ENCODE results near the gene MOB3B.

Gene MOB3B

GRCh38 chr9:27556470-27556869 lies 26.9 kb upstream of the MOB3B start:
- no peak for ATAC-seq
- TF ChIP-seq ESRRG (CRISPR knock-in tag; IDR thresholded peaks at IDR 0.05): no peak
- TF ChIP-seq PPARA (CRISPR knock-in tag; IDR thresholded peaks at IDR 0.05; ENCODE audit: borderline replicate concordance): no peak
- no peak for TF ChIP-seq ZFP30 (CRISPR knock-in tag; IDR thresholded peaks at IDR 0.05)
- TF ChIP-seq RARB (CRISPR knock-in tag; IDR thresholded peaks at IDR 0.05): no peak
- TF ChIP-seq TOX (CRISPR knock-in tag; IDR thresholded peaks at IDR 0.05; ENCODE audit: borderline replicate concordance): no peak
- TF ChIP-seq POU6F1 (CRISPR knock-in tag; IDR thresholded peaks at IDR 0.05; ENCODE audit: borderline replicate concordance, low read depth): no peak
- no peak for TF ChIP-seq PATZ1 (CRISPR knock-in tag; IDR thresholded peaks at IDR 0.05; ENCODE audit: borderline replicate concordance)
- no peak for TF ChIP-seq ZNF70 (CRISPR knock-in tag; IDR thresholded peaks at IDR 0.05)
- TF ChIP-seq CREB5 (CRISPR knock-in tag; IDR thresholded peaks at IDR 0.05; ENCODE audit: low read depth): no peak
- no peak for TF ChIP-seq SNAI2 (CRISPR knock-in tag; IDR thresholded peaks at IDR 0.05)
- TF ChIP-seq ZC3H10 (CRISPR knock-in tag; IDR thresholded peaks at IDR 0.05): no peak
- no peak for TF ChIP-seq ZNF8 (CRISPR knock-in tag; IDR thresholded peaks at IDR 0.05)

DNA sequence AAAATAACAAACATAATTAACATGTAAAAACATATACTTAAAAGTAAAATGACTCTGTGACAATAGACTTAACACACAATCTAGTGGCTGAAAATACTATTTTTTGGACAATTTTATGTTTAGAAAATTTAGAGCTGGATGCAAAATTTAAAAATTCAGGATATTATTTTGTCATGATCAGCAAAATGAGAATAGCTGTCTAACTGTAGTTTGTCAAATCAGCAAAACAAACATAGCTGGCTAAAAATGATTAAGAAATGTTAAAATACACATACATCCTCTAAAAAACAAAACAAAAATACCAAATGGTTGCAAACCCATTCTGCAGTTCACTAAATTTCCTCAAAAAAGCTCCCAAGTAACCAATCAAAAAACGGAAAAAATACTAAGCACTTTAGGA lies 25.1 kb upstream of the MOB3B start:
- no peak for ATAC-seq

GRCh38 chr9:27549196-27549755 lies 19.7 kb upstream of the MOB3B start:
- ATAC-seq: peak; percentile 82
- TF ChIP-seq BACH2 (CRISPR knock-in tag; IDR thresholded peaks at IDR 0.05; ENCODE audit: borderline replicate concordance): no peak
- TF ChIP-seq ZFP3 (CRISPR knock-in tag; IDR thresholded peaks at IDR 0.05): no peak
- TF ChIP-seq ZNF70 (CRISPR knock-in tag; IDR thresholded peaks at IDR 0.05): no peak
- no peak for TF ChIP-seq ZNF565 (CRISPR knock-in tag; conservative IDR thresholded peaks at IDR 0.05; ENCODE audit: low read depth)
- no peak for TF ChIP-seq SNAI2 (CRISPR knock-in tag; IDR thresholded peaks at IDR 0.05)
- no peak for TF ChIP-seq ZNF8 (CRISPR knock-in tag; IDR thresholded peaks at IDR 0.05)
- peak; percentile 63 for TF ChIP-seq ISL1 (CRISPR knock-in tag; IDR thresholded peaks at IDR 0.05)
- TF ChIP-seq TOX (CRISPR knock-in tag; IDR thresholded peaks at IDR 0.05; ENCODE audit: borderline replicate concordance): no peak
- TF ChIP-seq PPARA (CRISPR knock-in tag; IDR thresholded peaks at IDR 0.05; ENCODE audit: borderline replicate concordance): no peak
- TF ChIP-seq, protein P1, sequence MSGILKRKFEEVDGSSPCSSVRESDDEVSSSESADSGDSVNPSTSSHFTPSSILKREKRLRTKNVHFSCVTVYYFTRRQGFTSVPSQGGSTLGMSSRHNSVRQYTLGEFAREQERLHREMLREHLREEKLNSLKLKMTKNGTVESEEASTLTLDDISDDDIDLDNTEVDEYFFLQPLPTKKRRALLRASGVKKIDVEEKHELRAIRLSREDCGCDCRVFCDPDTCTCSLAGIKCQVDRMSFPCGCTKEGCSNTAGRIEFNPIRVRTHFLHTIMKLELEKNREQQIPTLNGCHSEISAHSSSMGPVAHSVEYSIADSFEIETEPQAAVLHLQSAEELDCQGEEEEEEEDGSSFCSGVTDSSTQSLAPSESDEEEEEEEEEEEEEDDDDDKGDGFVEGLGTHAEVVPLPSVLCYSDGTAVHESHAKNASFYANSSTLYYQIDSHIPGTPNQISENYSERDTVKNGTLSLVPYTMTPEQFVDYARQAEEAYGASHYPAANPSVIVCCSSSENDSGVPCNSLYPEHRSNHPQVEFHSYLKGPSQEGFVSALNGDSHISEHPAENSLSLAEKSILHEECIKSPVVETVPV (CRISPR knock-in tag; IDR thresholded peaks at IDR 0.05): no peak
- no peak for TF ChIP-seq POU6F1 (CRISPR knock-in tag; IDR thresholded peaks at IDR 0.05; ENCODE audit: borderline replicate concordance, low read depth)
- no peak for TF ChIP-seq GLIS3 (CRISPR knock-in tag; IDR thresholded peaks at IDR 0.05)
- TF ChIP-seq ZFP30 (CRISPR knock-in tag; IDR thresholded peaks at IDR 0.05): no peak
- TF ChIP-seq PATZ1 (CRISPR knock-in tag; IDR thresholded peaks at IDR 0.05; ENCODE audit: borderline replicate concordance): no peak
- peak; percentile 66; the same call in 1 of the 2 replicates for TF ChIP-seq TCF4 (CRISPR knock-in tag; IDR thresholded peaks at IDR 0.05; ENCODE audit: borderline replicate concordance)
- no peak for TF ChIP-seq OSR1 (CRISPR knock-in tag; IDR thresholded peaks at IDR 0.05)

More for the DNA sequence above, 25.1 kb upstream of the MOB3B start:
- TF ChIP-seq ZNF565 (CRISPR knock-in tag; conservative IDR thresholded peaks at IDR 0.05; ENCODE audit: low read depth) (no peak), ZFP30 (CRISPR knock-in tag; IDR thresholded peaks at IDR 0.05) (no peak), PATZ1 (CRISPR knock-in tag; IDR thresholded peaks at IDR 0.05; ENCODE audit: borderline replicate concordance) (no peak)

Data from SK-N-SH treated with all-trans-retinoic acid at 6 μM for 48 hours (cell line).